WI38 (cell line): ENCODE measurements around the gene CC2D2B.

ENCODE experiments used
- H3K4me3 ChIP-seq: 2 replicates; pipeline ENCODE4 v1.5.1; 2011; ENCODE audit warnings: low read depth, mild to moderate bottlenecking, control low read depth, low read length
- CTCF ChIP-seq: IDR thresholded peaks from 2 replicates; pipeline ENCODE4 v1.5.1; 2012; ENCODE audit warnings: low read depth, mild to moderate bottlenecking, control low read depth, low read length

The CC2D2B gene

GRCh38 chr10:96038476-96039387 lies 131.0 kb downstream of the CC2D2B start:
- H3K4me3 ChIP-seq = no peak overlapping the region
- no peak for TF ChIP-seq CTCF

GRCh38 chr10:96041146-96041545 lies 133.4 kb downstream of the CC2D2B start:
- H3K4me3 ChIP-seq = no peak overlapping the region
- no peak for TF ChIP-seq CTCF

GRCh38 chr10:96043033-96043892 lies 135.5 kb downstream of the CC2D2B start, which contains the start of gene CCNJ:
Gene CCNJ, plus strand, starts transcription at chr10:96043583. Its CDS starts 811 bp downstream, at chr10:96044394.
- TF ChIP-seq CTCF = no peak
- H3K4me3 ChIP-seq = peak within 1 kb of the TSS; percentile 81

- no peak for TF ChIP-seq CTCF
These were observed 136.3 kb downstream of the CC2D2B start for GRCh38 chr10:96043893-96044715.

GRCh38 chr10:96044736-96045135 lies 137.0 kb downstream of the CC2D2B start:
- no peak for TF ChIP-seq CTCF
- H3K4me3 ChIP-seq = peak overlapping the region; percentile 81

More at GRCh38 chr10:96043893-96044715, 136.3 kb downstream of the CC2D2B start:
- peak overlapping the region; percentile 81 for H3K4me3 ChIP-seq

GRCh38 chr10:96046546-96046945 lies 138.8 kb downstream of the CC2D2B start:
- no peak overlapping the region for H3K4me3 ChIP-seq
- no peak for TF ChIP-seq CTCF
